GM19452 (cell line): ENCODE data around the gene DOCK7.
A peak's percentile ranks its signal among the peaks of the same experiment; 100 is the strongest.
"Not testable (repeated sequence)": the region's sequence is repeated elsewhere in the genome, so short reads cannot be mapped to it uniquely, and the experiment has no call there.

ENCODE experiments used
- ATAC-seq: cut with Tn5 transposase; IDR thresholded peaks from one replicate; pipeline ENCODE4 v1.9.1; 2021; ENCODE audit not compliant: unreplicated experiment

DOCK7 gene

GRCh38 chr1:62687903-62688686 is at the start of gene DOCK7:
TSS of gene DOCK7 (minus strand) at chr1:62688386. CDS start at chr1:62688264, 122 bp downstream.
- ATAC-seq, result peak; percentile 76

GRCh38 chr1:62735491-62736171 is 47.4 kb upstream of the DOCK7 start:
- ATAC-seq, result no peak

- ATAC-seq, result no peak
Observed at GRCh38 chr1:62732331-62732730, 44.1 kb upstream of the DOCK7 start.

GRCh38 chr1:62728963-62729362 is 40.8 kb upstream of the DOCK7 start:
- ATAC-seq, result no peak

GRCh38 chr1:62727656-62728407 is 39.6 kb upstream of the DOCK7 start:
- no peak for ATAC-seq

GRCh38 chr1:62726011-62726442 is 37.8 kb upstream of the DOCK7 start:
- no peak for ATAC-seq

- ATAC-seq, result no peak
Observed at GRCh38 chr1:62725255-62725654, 37.1 kb upstream of the DOCK7 start.

- no peak for ATAC-seq
Observed at GRCh38 chr1:62724430-62724829, 36.2 kb upstream of the DOCK7 start.

GRCh38 chr1:62723883-62724282 is 35.7 kb upstream of the DOCK7 start:
- no peak for ATAC-seq

- ATAC-seq, result no peak
Observed at GRCh38 chr1:62722796-62723195, 34.6 kb upstream of the DOCK7 start.

- ATAC-seq, result no peak
Observed at GRCh38 chr1:62720946-62721554, 32.9 kb upstream of the DOCK7 start.

GRCh38 chr1:62718400-62718799 is 30.2 kb upstream of the DOCK7 start:
- not testable (repeated sequence) for ATAC-seq

- no peak for ATAC-seq
Observed at GRCh38 chr1:62717483-62717882, 29.3 kb upstream of the DOCK7 start.

GRCh38 chr1:62716397-62716796 is 28.2 kb upstream of the DOCK7 start:
- ATAC-seq, result no peak

- no peak for ATAC-seq
Observed at GRCh38 chr1:62712336-62713243, 24.4 kb upstream of the DOCK7 start.

- ATAC-seq, result no peak
Observed at GRCh38 chr1:62707744-62708120, 19.5 kb upstream of the DOCK7 start.

- no peak for ATAC-seq
Observed at GRCh38 chr1:62706985-62707743, 19.0 kb upstream of the DOCK7 start.

- ATAC-seq, result not testable (repeated sequence)
Observed at GRCh38 chr1:62698161-62698560, 10.0 kb upstream of the DOCK7 start.

GRCh38 chr1:62694479-62694878 is 6.3 kb upstream of the DOCK7 start:
- not testable (repeated sequence) for ATAC-seq
